Measurements from ENCODE around the gene SLC45A1.

SLC45A1 gene

GRCh38 chr1:8352886-8353785, 35.2 kb downstream of the SLC45A1 start:
- no peak for DNase-seq (ENCODE audit: low read depth in 2 of 2)

GRCh38 chr1:8354038-8354437, 36.1 kb downstream of the SLC45A1 start:
- no peak for DNase-seq (ENCODE audit: low read depth in 2 of 2)

GRCh38 chr1:8355439-8356255, 37.7 kb downstream of the SLC45A1 start:
- no peak for DNase-seq (ENCODE audit: low read depth in 2 of 2)

- no peak for DNase-seq (ENCODE audit: low read depth in 2 of 2)
Measured at GRCh38 chr1:8356256-8357209, 38.6 kb downstream of the SLC45A1 start.

- DNase-seq (ENCODE audit: low read depth in 2 of 2) = no peak
Measured at GRCh38 chr1:8357329-8358101, 39.6 kb downstream of the SLC45A1 start.

- DNase-seq (ENCODE audit: low read depth in 2 of 2) = no peak
Measured at GRCh38 chr1:8358241-8358896, 40.5 kb downstream of the SLC45A1 start.

GRCh38 chr1:8358897-8359616, 41.1 kb downstream of the SLC45A1 start:
- no peak for DNase-seq (ENCODE audit: low read depth in 2 of 2)

- DNase-seq (ENCODE audit: low read depth in 2 of 2) = no peak
Measured at GRCh38 chr1:8359617-8360481, 41.9 kb downstream of the SLC45A1 start.

GRCh38 chr1:8360493-8361197, 42.7 kb downstream of the SLC45A1 start:
- DNase-seq (ENCODE audit: low read depth in 2 of 2) = no peak

GRCh38 chr1:8361198-8361849, 43.4 kb downstream of the SLC45A1 start:
- DNase-seq (ENCODE audit: low read depth in 2 of 2) = no peak

GRCh38 chr1:8362701-8363101, 44.8 kb downstream of the SLC45A1 start:
- DNase-seq (ENCODE audit: low read depth in 2 of 2) = no peak

- no peak for DNase-seq (ENCODE audit: low read depth in 2 of 2)
Measured at GRCh38 chr1:8363186-8363766, 45.4 kb downstream of the SLC45A1 start.

- no peak for DNase-seq (ENCODE audit: low read depth in 2 of 2)
Measured at GRCh38 chr1:8363767-8364301, 45.9 kb downstream of the SLC45A1 start.

GRCh38 chr1:8364528-8365442, 46.9 kb downstream of the SLC45A1 start:
- DNase-seq (ENCODE audit: low read depth in 2 of 2) = no peak

- no peak for DNase-seq (ENCODE audit: low read depth in 2 of 2)
Measured at GRCh38 chr1:8365661-8366362, 47.9 kb downstream of the SLC45A1 start.
